ENCODE results near the gene KLHL3.
"Not testable (repeated sequence)": the region's sequence is repeated elsewhere in the genome, so short reads cannot be mapped to it uniquely, and the experiment has no call there.

KLHL3 gene

GRCh38 chr5:137735555-137736284 lies at the start of gene KLHL3:
KLHL3 (minus strand) TSS chr5:137736089; CDS start chr5:137735646, 443 bp downstream.
- DNase-seq: no peak

GRCh38 chr5:137782984-137783536 lies 47.2 kb upstream of the KLHL3 start:
- no peak for DNase-seq

- DNase-seq: no peak
These were observed 46.2 kb upstream of the KLHL3 start for GRCh38 chr5:137782055-137782454.

GRCh38 chr5:137778772-137779564 lies 43.1 kb upstream of the KLHL3 start:
- no peak for DNase-seq

- DNase-seq: not testable (repeated sequence)
These were observed 32.0 kb upstream of the KLHL3 start for GRCh38 chr5:137767937-137768336.

GRCh38 chr5:137761566-137761965 lies 25.7 kb upstream of the KLHL3 start:
- no peak for DNase-seq

GRCh38 chr5:137760719-137761516 lies 25.0 kb upstream of the KLHL3 start:
- DNase-seq: no peak

- DNase-seq: no peak
These were observed 24.4 kb upstream of the KLHL3 start for GRCh38 chr5:137760294-137760693.

GRCh38 chr5:137758715-137759306 lies 22.9 kb upstream of the KLHL3 start:
- DNase-seq: no peak

GRCh38 chr5:137758121-137758520 lies 22.2 kb upstream of the KLHL3 start:
- DNase-seq: no peak

- no peak for DNase-seq
These were observed 21.7 kb upstream of the KLHL3 start for GRCh38 chr5:137757634-137758033.

- no peak for DNase-seq
These were observed 19.3 kb upstream of the KLHL3 start for GRCh38 chr5:137754961-137755762.

GRCh38 chr5:137754188-137754960 lies 18.5 kb upstream of the KLHL3 start, which contains the start of gene HNRNPA0:
HNRNPA0 (minus strand) TSS chr5:137754363; CDS start chr5:137754066, 297 bp downstream.
- peak; percentile 71 for DNase-seq

GRCh38 chr5:137753691-137754187 lies 17.9 kb upstream of the KLHL3 start:
- no peak for DNase-seq

GRCh38 chr5:137752905-137753690 lies 17.2 kb upstream of the KLHL3 start:
- no peak for DNase-seq

- no peak for DNase-seq
These were observed 16.1 kb upstream of the KLHL3 start for GRCh38 chr5:137751869-137752491.

- no peak for DNase-seq
These were observed 14.5 kb upstream of the KLHL3 start for GRCh38 chr5:137750436-137750835.

- DNase-seq: no peak
These were observed 12.0 kb upstream of the KLHL3 start for GRCh38 chr5:137747848-137748247.

GRCh38 chr5:137743031-137743640 lies 7.2 kb upstream of the KLHL3 start:
- DNase-seq: peak; percentile 63

All from NCI-H2107 (cell line).